HFFc6 (cell line): ENCODE data around the gene GLCCI1. TPM values are rescaled to one million over a fixed set of nuclear protein-coding genes. Genes with fewer than 3 reads are reported as not detected.

ENCODE experiments used
- DNase-seq: peaks from one replicate; pipeline ENCODE4 v3.0.0-alpha.2; 2018
- H3K27ac Mint-ChIP-seq: 2 replicates; pipeline ENCODE4 v1.8.0; 2020; ENCODE audit warnings: mild to moderate bottlenecking, mixed read lengths
- H3K27me3 Mint-ChIP-seq: 2 replicates; pipeline ENCODE4 v1.8.0; 2021; ENCODE audit warnings: mild to moderate bottlenecking, moderate library complexity, mixed read lengths; ENCODE audit not compliant: insufficient read depth
- H3K36me3 Mint-ChIP-seq: 2 replicates; pipeline ENCODE4 v1.8.0; 2021; ENCODE audit warnings: low read depth, mixed read lengths
- H3K4me1 Mint-ChIP-seq: 2 replicates; pipeline ENCODE4 v1.8.0; 2020; ENCODE audit warnings: low read depth, mixed read lengths
- H3K4me3 Mint-ChIP-seq: 2 replicates; pipeline ENCODE4 v1.8.0; 2020; ENCODE audit warnings: mild to moderate bottlenecking, moderate library complexity, mixed read lengths
- H3K9me3 Mint-ChIP-seq: 2 replicates; pipeline ENCODE4 v1.8.0; 2020; ENCODE audit warnings: mild to moderate bottlenecking, mixed read lengths
- CTCF ChIP-seq: fragments of 200-600 bp; sonication (generic); IDR thresholded peaks from 2 replicates; pipeline ENCODE4 v1.5.0; 2021; ENCODE audit warnings: antibody characterized with exemption, mild to moderate bottlenecking
- total RNA-seq, 6 experiments: library from RNA; stranded (reverse); fragmentation: NEBNext Ultra II Directional; extraction: Animal tissue kit (Norgen Biotek cat#: 25700); gene quantifications; 2 replicates in 1 of 6; 3 replicates in 5 of 6; pipeline ENCODE4 v1.2.3, GENCODE V29; 2021

Gene GLCCI1
- total RNA-seq, 6 experiments from 2014 or later, result 15.0 to 17.7 (median 16.2) TPM

GRCh38 chr7:7971308-7972040 is 2.9 kb downstream of the GLCCI1 start:
- Mint-ChIP-seq H3K27ac (no peak overlapping the region), H3K9me3 (no peaks in the 10 kb centered on the region)

GRCh38 chr7:7972128-7972527 is 3.5 kb downstream of the GLCCI1 start:
- no peaks in the 10 kb centered on the region for H3K9me3 Mint-ChIP-seq
- no peak overlapping the region for H3K27ac Mint-ChIP-seq
- TF ChIP-seq CTCF, result no peak
- H3K36me3 Mint-ChIP-seq, result no peaks in the 10 kb centered on the region
- H3K4me3 Mint-ChIP-seq, result no peak overlapping the region
- no peak for DNase-seq
- H3K4me1 Mint-ChIP-seq, result peaks cover 39% of the 10 kb centered on the region
- H3K27me3 Mint-ChIP-seq, result no peaks in the 10 kb centered on the region; the same call in 1 of the 2 replicates

More at GRCh38 chr7:7971308-7972040, 2.9 kb downstream of the GLCCI1 start:
- Mint-ChIP-seq H3K27me3 (no peaks in the 10 kb centered on the region; the same call in 1 of the 2 replicates), H3K4me1 (peaks cover 37% of the 10 kb centered on the region), H3K36me3 (no peaks in the 10 kb centered on the region), H3K4me3 (no peak overlapping the region)
- no peak for TF ChIP-seq CTCF
- no peak for DNase-seq

DNA sequence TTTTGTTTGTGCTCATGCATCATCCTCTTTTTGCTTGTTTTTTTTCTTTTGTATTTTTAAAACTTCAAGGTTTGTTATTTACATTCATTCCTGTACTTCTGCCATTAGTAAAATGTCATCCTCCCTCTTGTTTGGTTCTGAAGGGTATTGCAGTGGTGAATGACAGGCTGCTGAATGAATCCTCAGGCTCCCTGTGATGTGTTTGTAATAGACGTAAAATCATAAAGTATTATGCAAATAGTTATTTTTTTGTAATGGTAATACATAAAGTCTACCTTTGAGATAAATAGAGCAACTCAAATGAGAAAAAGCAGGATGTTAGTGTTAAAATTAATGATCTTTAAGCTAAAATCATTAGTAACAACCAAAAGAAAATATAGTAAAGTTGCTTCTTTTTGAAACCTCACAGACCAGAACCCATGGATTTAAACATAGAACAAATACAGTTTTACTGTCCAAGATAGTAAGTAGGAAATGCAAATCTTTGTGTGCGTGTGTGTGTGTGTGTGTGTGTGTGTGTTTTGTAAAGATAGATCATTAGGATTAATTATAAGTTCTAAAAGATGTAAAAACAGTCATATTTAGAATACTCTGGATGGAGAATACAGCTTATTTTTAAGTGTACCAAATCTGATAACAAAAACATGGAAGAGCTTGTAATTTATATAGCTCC is 4.5 kb downstream of the GLCCI1 start:
- H3K4me3 Mint-ChIP-seq, result peak overlapping the region; percentile 76
- peak overlapping the region; percentile 27 for H3K27ac Mint-ChIP-seq
- no peak for DNase-seq
- TF ChIP-seq CTCF, result no peak
- H3K36me3 Mint-ChIP-seq, result no peaks in the 10 kb centered on the region
- peaks cover 41% of the 10 kb centered on the region for H3K4me1 Mint-ChIP-seq
- no peaks in the 10 kb centered on the region for H3K9me3 Mint-ChIP-seq
- no peaks in the 10 kb centered on the region; the same call in 1 of the 2 replicates for H3K27me3 Mint-ChIP-seq

GRCh38 chr7:7976677-7977076 is 8.1 kb downstream of the GLCCI1 start:
- Mint-ChIP-seq H3K9me3 (no peaks in the 10 kb centered on the region), H3K36me3 (peaks cover 7% of the 10 kb centered on the region; the same call in 1 of the 2 replicates), H3K4me3 (no peak overlapping the region), H3K4me1 (peaks cover 48% of the 10 kb centered on the region), H3K27me3 (no peaks in the 10 kb centered on the region; the same call in 1 of the 2 replicates), H3K27ac (no peak overlapping the region)
- TF ChIP-seq CTCF, result no peak
- DNase-seq, result no peak

GRCh38 chr7:7977774-7978173 is 9.2 kb downstream of the GLCCI1 start:
- TF ChIP-seq CTCF, result no peak
- H3K9me3 Mint-ChIP-seq, result no peaks in the 10 kb centered on the region
- H3K36me3 Mint-ChIP-seq, result peaks cover 7% of the 10 kb centered on the region; the same call in 1 of the 2 replicates
- H3K27ac Mint-ChIP-seq, result no peak overlapping the region
- no peaks in the 10 kb centered on the region; the same call in 1 of the 2 replicates for H3K27me3 Mint-ChIP-seq
- no peak overlapping the region; the same call in 1 of the 2 replicates for H3K4me3 Mint-ChIP-seq
- no peak for DNase-seq
- peaks cover 51% of the 10 kb centered on the region for H3K4me1 Mint-ChIP-seq
